Kidney (tissue), 14 donors: ENCODE data around the gene RASGRF2. TPM values are rescaled to one million over a fixed set of nuclear protein-coding genes. Genes with fewer than 3 reads are reported as not detected.

ENCODE experiments used
- DNase-seq, 5 donors: peaks; one replicate each; pipeline ENCODE4 v3.0.0-alpha.2; 2013 to 2020
- FAIRE-seq: peaks from 2 replicates; lab custom pipeline; 2012; peaks lifted over from hg19 to GRCh38; lab: Jason Lieb, UNC
- H3K27ac ChIP-seq, 2 donors: one replicate each; pipeline ENCODE4 v1.7.0; 2013; ENCODE audit warnings: low read depth in 2 of 2, low read length in 2 of 2, inconsistent platforms in 1 of 2
- H3K27me3 ChIP-seq: one replicate; pipeline ENCODE4 v1.7.1; 2013; ENCODE audit warnings: low read length, inconsistent platforms; ENCODE audit not compliant: control insufficient read depth, insufficient read depth
- H3K36me3 ChIP-seq, 3 donors: one replicate each; pipeline versions ENCODE4 v1.7.0 to v1.7.1; 2013; ENCODE audit warnings: low read length in 3 of 3, control low read depth in 1 of 3, inconsistent platforms in 1 of 3; ENCODE audit not compliant: insufficient read depth in 3 of 3, control insufficient read depth in 2 of 3
- H3K4me1 ChIP-seq, 3 donors: one replicate each; pipeline versions ENCODE4 v1.7.0 to v1.7.1; 2013; ENCODE audit warnings: low read length in 3 of 3, inconsistent platforms in 1 of 3, low read depth in 1 of 3; ENCODE audit not compliant: control insufficient read depth in 2 of 3, insufficient read depth in 2 of 3
- H3K4me3 ChIP-seq, 3 donors: one replicate each; pipeline versions ENCODE4 v1.7.0 to v1.8.1; 2013; ENCODE audit warnings: low read length in 3 of 3, control low read depth in 1 of 3, inconsistent platforms in 1 of 3
- H3K9ac ChIP-seq, 3 donors: one replicate each; pipeline versions ENCODE4 v1.7.0 to v1.7.1; 2013; ENCODE audit warnings: low read length in 3 of 3, control low read depth in 1 of 3, inconsistent platforms in 1 of 3
- H3K9me3 ChIP-seq, 3 donors: one replicate each; pipeline versions ENCODE4 v1.7.0 to v1.7.1; 2013; ENCODE audit warnings: low read length in 3 of 3, control low read depth in 1 of 3, inconsistent platforms in 1 of 3; ENCODE audit not compliant: control insufficient read depth in 2 of 3, insufficient read depth in 1 of 3
- CTCF ChIP-seq: IDR thresholded peaks from 3 replicates; pipeline ENCODE4 v1.5.1; 2012; ENCODE audit warnings: mild to moderate bottlenecking, moderate library complexity, borderline replicate concordance; ENCODE audit not compliant: insufficient read depth; ENCODE audit errors: extremely low read depth
- intact Hi-C: fragments of 100-400 bp; cut with DNase I; formaldehyde crosslinking; loops from one replicate; pipeline ENCODE4 v1.11.1; 2022
- polyA plus RNA-seq: library from polyadenylated mRNA; stranded (reverse); fragments of 350-450 nt; fragmentation: Illumina TruSeq; extraction: RNeasy Lipid Tissue Mini Kit (QIAGEN cat#74804); gene quantifications from one replicate; pipeline ENCODE4 v1.2.3, GENCODE V29; 2014; ENCODE audit warnings: low read depth, low replicate concordance; ENCODE audit not compliant: insufficient read depth
- total RNA-seq: library from RNA; stranded (reverse); fragmentation: NEBNext Ultra II Directional; extraction: Animal tissue kit (Norgen Biotek cat#: 25700); gene quantifications from one replicate; pipeline ENCODE4 v1.2.1, GENCODE V29; 2021
- donor health status: control.
- donor health status: control.
- donor health status: control.
- donor health status: control.
- donor health status: control.
- donor health status: DM: yes; HTN: yes; CAD: no.
- donor health status: Normal renal cell carcinoma (clear cell type).

Gene RASGRF2
- total and polyA plus RNA-seq, 2 donors from 2014 or later = 4.9 to 14.7 TPM

- H3K4me3 ChIP-seq = no peak overlapping the region
- peaks cover 0 to 1% (median 0%) of the 10 kb centered on the region in 3 donors for H3K9me3 ChIP-seq
- peaks cover 2 to 7% (median 5%) of the 10 kb centered on the region in 3 donors for H3K4me1 ChIP-seq
- intact Hi-C loops = no loop called here
- peaks cover 16% of the 10 kb centered on the region for H3K27me3 ChIP-seq
- DNase-seq (no peak), FAIRE-seq (no peak)
- H3K36me3 ChIP-seq = no peaks in the 10 kb centered on the region
- TF ChIP-seq CTCF = no peak
- H3K9ac ChIP-seq = no peak overlapping the region
- H3K27ac ChIP-seq = no peak overlapping the region
These were observed 3.9 kb downstream of the RASGRF2 start for GRCh38 chr5:80963966-80964481.

- Histone ChIP-seq H3K4me1 (peaks cover 2 to 7% (median 5%) of the 10 kb centered on the region in 3 donors), H3K36me3 (no peaks in the 10 kb centered on the region), H3K4me3 (no peak overlapping the region), H3K27ac (peak overlapping the region in 1 of 2 donors; percentile 2), H3K9me3 (peaks cover 0 to under 1% (median 0%) of the 10 kb centered on the region in 3 donors), H3K27me3 (peaks cover 13% of the 10 kb centered on the region), H3K9ac (no peak overlapping the region)
- TF ChIP-seq CTCF = no peak
- FAIRE-seq (no peak), DNase-seq (no peak)
- intact Hi-C loops = no loop called here
These were observed 4.3 kb downstream of the RASGRF2 start for GRCh38 chr5:80964491-80964890.

- H3K4me3 ChIP-seq = no peak overlapping the region
- peaks cover 0 to 5% (median 4%) of the 10 kb centered on the region in 3 donors for H3K4me1 ChIP-seq
- H3K27me3 ChIP-seq = peaks cover 8% of the 10 kb centered on the region
- H3K27ac ChIP-seq = peak overlapping the region in 1 of 2 donors; percentile 2
- intact Hi-C loops = no loop called here
- H3K36me3 ChIP-seq = no peaks in the 10 kb centered on the region
- FAIRE-seq (no peak), DNase-seq (no peak)
- H3K9ac ChIP-seq = no peak overlapping the region
- H3K9me3 ChIP-seq = no peaks in the 10 kb centered on the region
- no peak for TF ChIP-seq CTCF
These were observed 4.8 kb downstream of the RASGRF2 start for GRCh38 chr5:80964919-80965318.
